HepG2 (cell line): ENCODE results near the gene ADGRE2. TPM values are rescaled to one million over a fixed set of nuclear protein-coding genes. Genes with fewer than 3 reads are reported as not detected.

Source experiments
- ATAC-seq: fragments of 200-7000 bp; cut with Tn5 transposase; 3 replicates; pipeline ENCODE4 v1.9.1; 2020; ENCODE audit warnings: mild to moderate bottlenecking, moderate library complexity
- BruUV-seq: library from RNA; stranded (reverse); fragments of 400-500 nt; replicated peaks from 2 replicates; lab custom pipeline; 2021; lab: Mats Ljungman, UMichigan
- CTCF ChIA-PET: fragments of 300-600 bp; formaldehyde crosslinking; extraction: SDS; loops from one replicate; lab custom pipeline; 2021; ENCODE audit warnings: low total read pairs, inconsistent platforms, low intra/inter-chr PET ratio; lab: Yijun Ruan, JAX
- POLR2A ChIA-PET: fragments of 350-600 bp; sonication (Branson Sonifier 250); formaldehyde crosslinking; loops from one replicate; lab custom pipeline; 2020; ENCODE audit warnings: antibody characterized with exemption, inconsistent platforms; lab: Yijun Ruan, JAX
- DNase-seq: peaks from one replicate; pipeline ENCODE4 v3.0.0-alpha.2; 2015; ENCODE audit warnings: low spot score
- FAIRE-seq: peaks from 3 replicates; lab custom pipeline; 2011; peaks lifted over from hg19 to GRCh38; lab: Jason Lieb, UNC
- H2AFZ ChIP-seq: one replicate; pipeline ENCODE4 v1.6.1; 2011; ENCODE audit warnings: low read length, inconsistent platforms
- H3K27ac ChIP-seq: fragments of 300-600 bp; 3 replicates; pipeline ENCODE4 v1.8.0; 2011; ENCODE audit warnings: mixed run types, mild to moderate bottlenecking, mixed read lengths, low read length, inconsistent platforms; ENCODE audit not compliant: insufficient read depth; ENCODE audit errors: extremely low read length
- H3K27me3 ChIP-seq, 2 experiments: fragments of 200-600 bp in 1 of 2; 2 replicates in 1 of 2; 3 replicates in 1 of 2; pipeline versions ENCODE4 v1.6.0 to v1.8.0; 2011; ENCODE audit warnings: low read length in 2 of 2, mild to moderate bottlenecking in 2 of 2, moderate library complexity in 2 of 2, inconsistent platforms in 1 of 2; ENCODE audit not compliant: insufficient read depth in 2 of 2, control insufficient read depth in 1 of 2
- H3K36me3 ChIP-seq, 2 experiments: fragments of 200-600 bp in 1 of 2; replicated peaks in 1 of 2; 2 replicates in 1 of 2; 3 replicates in 1 of 2; pipeline versions ENCODE4 v1.5.1 to v1.8.0; 2011; ENCODE audit warnings: low read length in 2 of 2, inconsistent platforms in 1 of 2; ENCODE audit not compliant: insufficient read depth in 2 of 2, control insufficient read depth in 1 of 2
- H3K4me1 ChIP-seq: 2 replicates; pipeline ENCODE4 v1.5.1; 2012; ENCODE audit warnings: low read length, inconsistent platforms; ENCODE audit not compliant: insufficient read depth
- H3K4me2 ChIP-seq: 2 replicates; pipeline ENCODE4 v1.6.0; 2011; ENCODE audit warnings: low read depth, low read length, inconsistent platforms
- H3K4me3 ChIP-seq, 3 experiments: fragments of 200-600 bp in 1 of 3; sonication (generic), shearing (Covaris generic) in 1 of 3; replicated peaks in 1 of 3; 2 replicates each; pipeline ENCODE4 v1.5.1; 2011 to 2016; ENCODE audit warnings: low read length in 3 of 3, inconsistent platforms in 2 of 3, low read depth in 2 of 3, mild to moderate bottlenecking in 2 of 3, control low read depth in 1 of 3, mixed read lengths in 1 of 3; ENCODE audit not compliant: insufficient read depth in 1 of 3
- H3K79me2 ChIP-seq: one replicate; pipeline ENCODE4 v1.6.1; 2011; ENCODE audit warnings: low read length, inconsistent platforms; ENCODE audit not compliant: insufficient read depth
- H3K9ac ChIP-seq: 2 replicates; pipeline ENCODE4 v1.6.0; 2011; ENCODE audit warnings: mild to moderate bottlenecking, low read depth, low read length, inconsistent platforms; ENCODE audit not compliant: insufficient read depth
- H3K9me3 ChIP-seq: 2 replicates; pipeline ENCODE4 v1.5.1; 2012; ENCODE audit warnings: mild to moderate bottlenecking, low read length
- H4K20me1 ChIP-seq: 2 replicates; pipeline ENCODE4 v1.6.0; 2011; ENCODE audit warnings: inconsistent platforms, mild to moderate bottlenecking, low read length, moderate library complexity; ENCODE audit not compliant: insufficient read depth
- HIC2 ChIP-seq: sonication (generic); formaldehyde crosslinking; IDR thresholded peaks from 2 replicates; pipeline ENCODE4 v1.9.0; 2022; ENCODE audit warnings: low read depth, missing genetic modification reagents
- HIVEP1 ChIP-seq: sonication (generic); formaldehyde crosslinking; IDR thresholded peaks from 2 replicates; pipeline ENCODE4 v1.4.0; 2020; ENCODE audit warnings: mild to moderate bottlenecking, missing genetic modification reagents
- RAD21 ChIP-seq: fragments of 450-650 bp; formaldehyde crosslinking; IDR thresholded peaks from 2 replicates; pipeline ENCODE4 v1.5.0; 2020; ENCODE audit warnings: mild to moderate bottlenecking
- SMC3 ChIP-seq: IDR thresholded peaks from 2 replicates; pipeline ENCODE4 v1.6.1; 2011; ENCODE audit warnings: low read length, improper control_type of control experiment
- STAG1 ChIP-seq: sonication (generic); formaldehyde crosslinking; IDR thresholded peaks from 2 replicates; pipeline ENCODE4 v1.4.0; 2020; ENCODE audit warnings: missing genetic modification reagents
- ZEB1 ChIP-seq: IDR thresholded peaks from 2 replicates; pipeline ENCODE4 v1.6.1; 2012; ENCODE audit warnings: mild to moderate bottlenecking, low read depth, inconsistent platforms; ENCODE audit not compliant: insufficient replicate concordance
- ZNF12 ChIP-seq: sonication (generic); formaldehyde crosslinking; IDR thresholded peaks from 2 replicates; pipeline ENCODE4 v1.5.0; 2020; ENCODE audit warnings: missing genetic modification reagents
- ZNF460 ChIP-seq: sonication (generic); formaldehyde crosslinking; IDR thresholded peaks from 2 replicates; pipeline ENCODE4 v1.5.1; 2020; ENCODE audit warnings: missing genetic modification reagents, mild to moderate bottlenecking, borderline replicate concordance
- ZNF547 ChIP-seq: sonication (generic); formaldehyde crosslinking; IDR thresholded peaks from 2 replicates; pipeline ENCODE4 v1.5.1; 2020; ENCODE audit warnings: mild to moderate bottlenecking, missing genetic modification reagents
- ZNF770 ChIP-seq: sonication (generic); formaldehyde crosslinking; IDR thresholded peaks from 2 replicates; pipeline ENCODE4 v1.5.0; 2020; ENCODE audit warnings: mild to moderate bottlenecking, missing genetic modification reagents
- WGBS: methylation state at CpG from one replicate; pipeline ENCODE4 v1.1.6; 2017; ENCODE audit warnings: low lambda C conversion rate; 5-methylcytosine and 5-hydroxymethylcytosine counted together
- in situ Hi-C: cut with HindIII; loops from 2 replicates; pipeline ENCODE4 v1.10.0; 2017; ENCODE audit warnings: low pct_unique_long_range_greater_than_20kb; ENCODE audit not compliant: extremely low pct_ligation_motif_present
- intact Hi-C: fragments of 100-400 bp; cut with micrococcal nuclease; formaldehyde crosslinking; loops from one replicate; pipeline ENCODE4 v1.10.0; 2022; ENCODE audit not compliant: unreplicated experiment
- polyA plus RNA-seq, 8 experiments: library from polyadenylated mRNA; depleted of rRNA in 3 of 8; stranded (reverse) in 7 of 8; unstranded in 1 of 8; fragments of >200 nt; fragmentation: Illumina TruSeq in 4 of 8; extraction: Trizol in 4 of 8; gene quantifications; 2 replicates each; pipeline versions ENCODE4 v1.2.1 to v1.2.3, GENCODE V29; 2011 to 2016; ENCODE audit warnings: low read depth in 4 of 8, missing spikeins in 1 of 8, mixed read lengths in 1 of 8; ENCODE audit not compliant: insufficient read depth in 1 of 8
- total RNA-seq, 5 experiments: library from RNA; depleted of rRNA; stranded (reverse); fragments of >200 nt; fragmentation: Illumina TruSeq; extraction: Trizol; gene quantifications; 2 replicates each; pipeline ENCODE4 v1.2.3, GENCODE V29; 2016; ENCODE audit warnings: low read depth in 1 of 5
- TF ChIP-seq, protein P1 (sequence below): sonication (generic); formaldehyde crosslinking; IDR thresholded peaks from 2 replicates; pipeline ENCODE4 v1.5.0; 2020; ENCODE audit warnings: mild to moderate bottlenecking, missing genetic modification reagents, moderate library complexity

ADGRE2 gene
- total and polyA plus RNA-seq, 2 of the 13 experiments (the other 11 are each of a cell fraction or from before 2014, with no cell fraction given), result 0.04 TPM; not detected in 1

- H3K9ac ChIP-seq, result no peak overlapping the region
- no peak overlapping the region for H3K4me3 ChIP-seq
- H4K20me1 ChIP-seq, result no peaks in the 10 kb centered on the region
- ChIA-PET POLR2A (interaction anchor here (1.1 to 2.0 kb wide), 2 partner anchors 112 to 115 kb away, joined by 6 to 11 read pairs; partner anchors contain the start of gene NDUFB7), CTCF (interaction anchor here (1.4 to 3.0 kb wide), 2 partner anchors 112 to 115 kb away, joined by 3 to 32 read pairs; partner anchors contain the start of gene NDUFB7)
- H3K79me2 ChIP-seq, result no peaks in the 10 kb centered on the region
- no peaks in the 10 kb centered on the region for H3K36me3 ChIP-seq
- FAIRE-seq, result no peak
- 3% methylated on average over 3 of the region's 3 CpGs for WGBS
- intact Hi-C loops, result loop anchor here (1.0 kb wide), 1 partner anchor 112 kb away; no protein-coding TSS in a partner anchor
- no peak for ATAC-seq
- no TSS peak for BruUV-seq
- H3K4me1 ChIP-seq, result peaks cover 9% of the 10 kb centered on the region
- H2AFZ ChIP-seq, result no peak overlapping the region
- TF ChIP-seq HIVEP1 (CRISPR knock-in tag) (no peak), STAG1 (peak; percentile 68), ZNF547 (CRISPR knock-in tag) (no peak), ZEB1 (no peak), SMC3 (peak; percentile 44; the same call in 1 of the 2 replicates), HIC2 (CRISPR knock-in tag) (no peak), RAD21 (CRISPR knock-in tag) (0 out of 2 replicates have a peak, but pooled peaks have one; percentile 26), ZNF460 (peak; percentile 89), ZNF770 (CRISPR knock-in tag) (peak; percentile 87), ZNF12 (CRISPR knock-in tag) (no peak)
- TF ChIP-seq, protein P1, sequence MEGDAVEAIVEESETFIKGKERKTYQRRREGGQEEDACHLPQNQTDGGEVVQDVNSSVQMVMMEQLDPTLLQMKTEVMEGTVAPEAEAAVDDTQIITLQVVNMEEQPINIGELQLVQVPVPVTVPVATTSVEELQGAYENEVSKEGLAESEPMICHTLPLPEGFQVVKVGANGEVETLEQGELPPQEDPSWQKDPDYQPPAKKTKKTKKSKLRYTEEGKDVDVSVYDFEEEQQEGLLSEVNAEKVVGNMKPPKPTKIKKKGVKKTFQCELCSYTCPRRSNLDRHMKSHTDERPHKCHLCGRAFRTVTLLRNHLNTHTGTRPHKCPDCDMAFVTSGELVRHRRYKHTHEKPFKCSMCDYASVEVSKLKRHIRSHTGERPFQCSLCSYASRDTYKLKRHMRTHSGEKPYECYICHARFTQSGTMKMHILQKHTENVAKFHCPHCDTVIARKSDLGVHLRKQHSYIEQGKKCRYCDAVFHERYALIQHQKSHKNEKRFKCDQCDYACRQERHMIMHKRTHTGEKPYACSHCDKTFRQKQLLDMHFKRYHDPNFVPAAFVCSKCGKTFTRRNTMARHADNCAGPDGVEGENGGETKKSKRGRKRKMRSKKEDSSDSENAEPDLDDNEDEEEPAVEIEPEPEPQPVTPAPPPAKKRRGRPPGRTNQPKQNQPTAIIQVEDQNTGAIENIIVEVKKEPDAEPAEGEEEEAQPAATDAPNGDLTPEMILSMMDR, result peak; percentile 66
- H3K27me3 ChIP-seq, result no peaks in the 10 kb centered on the region; a peak in 1 of 5 replicates
- peak; percentile 8 for DNase-seq
- H3K4me2 ChIP-seq, result no peak overlapping the region
- no peak overlapping the region for H3K27ac ChIP-seq
- H3K9me3 ChIP-seq, result no peaks in the 10 kb centered on the region
- in situ Hi-C loops, result loop anchor here (5.0 kb wide), 1 partner anchor 114 kb away; the partner anchor contains the start of gene NDUFB7
Observed at GRCh38 chr19:14686411-14686810, 91.9 kb downstream of the ADGRE2 start.
